Endothelial cell of umbilical vein (primary cell): ENCODE data around the gene BEST2. TPM values are rescaled to one million over a fixed set of nuclear protein-coding genes. Genes with fewer than 3 reads are reported as not detected.

Source experiments
- BruUV-seq: library from RNA; stranded (reverse); fragments of 400-500 nt; replicated peaks from 2 replicates; lab custom pipeline; 2021; lab: Mats Ljungman, UMichigan
- CTCF ChIA-PET: fragments of 300-600, 350-600 bp; sonication (Branson Sonifier 250); formaldehyde crosslinking; loops from one replicate; lab custom pipeline; 2021; ENCODE audit warnings: antibody characterized with exemption, inconsistent platforms; lab: Charles Lee
- POLR2A ChIA-PET: fragments of 300-600, 350-600 bp; sonication (Branson Sonifier 250); formaldehyde crosslinking; loops from one replicate; lab custom pipeline; 2021; ENCODE audit warnings: antibody characterized with exemption, inconsistent platforms; lab: Charles Lee
- DNase-seq: peaks from one replicate; pipeline ENCODE4 v3.0.0-alpha.2; 2011; ENCODE audit warnings: low read depth, low spot score
- FAIRE-seq: peaks from 2 replicates; lab custom pipeline; 2011; peaks lifted over from hg19 to GRCh38; lab: Jason Lieb, UNC
- H2AFZ ChIP-seq: 2 replicates; pipeline ENCODE4 v1.6.0; 2012; ENCODE audit warnings: low read depth, low read length, control low read depth, inconsistent platforms
- H3K27ac ChIP-seq: 2 replicates; pipeline ENCODE4 v1.5.1; 2011; ENCODE audit warnings: low read depth, mild to moderate bottlenecking, control low read depth, low read length, moderate library complexity; ENCODE audit not compliant: insufficient read depth
- H3K27me3 ChIP-seq, 2 experiments: 2 replicates each; pipeline versions ENCODE4 v1.6.0 to v1.6.1; 2011; ENCODE audit warnings: low read length in 2 of 2, mixed read lengths in 1 of 2; ENCODE audit not compliant: control insufficient read depth in 2 of 2, insufficient read depth in 2 of 2
- H3K36me3 ChIP-seq, 2 experiments: 2 replicates in 1 of 2; 3 replicates in 1 of 2; pipeline ENCODE4 v1.5.1; 2011; ENCODE audit warnings: low read length in 2 of 2, mild to moderate bottlenecking in 1 of 2, moderate library complexity in 1 of 2; ENCODE audit not compliant: control insufficient read depth in 2 of 2, insufficient read depth in 2 of 2; ENCODE audit errors: extremely low read depth in 1 of 2
- H3K4me1 ChIP-seq: 3 replicates; pipeline ENCODE4 v1.5.1; 2011; ENCODE audit warnings: mild to moderate bottlenecking, low read length; ENCODE audit not compliant: control insufficient read depth, insufficient read depth; ENCODE audit errors: extremely low read depth
- H3K4me2 ChIP-seq: 2 replicates; pipeline ENCODE4 v1.6.1; 2011; ENCODE audit warnings: low read length, control low read depth, mixed read lengths; ENCODE audit not compliant: insufficient read depth
- H3K4me3 ChIP-seq, 3 experiments: fragments of 200-600 bp in 1 of 3; sonication (generic), shearing (Covaris generic) in 1 of 3; replicated peaks in 1 of 3; 2 replicates each; pipeline ENCODE4 v1.5.1; 2011 to 2016; ENCODE audit warnings: control low read depth in 3 of 3, low read length in 3 of 3, mild to moderate bottlenecking in 2 of 3, inconsistent platforms in 1 of 3, low read depth in 1 of 3, moderate library complexity in 1 of 3; ENCODE audit not compliant: insufficient read depth in 1 of 3
- H3K79me2 ChIP-seq: 2 replicates; pipeline ENCODE4 v1.6.0; 2012; ENCODE audit warnings: low read length, inconsistent platforms; ENCODE audit not compliant: control insufficient read depth, insufficient read depth
- H3K9ac ChIP-seq: replicated peaks from 2 replicates; pipeline ENCODE3; 2011; ENCODE audit warnings: low read length, control low read depth; ENCODE audit not compliant: insufficient read depth; ENCODE audit errors: extremely low read depth
- H3K9me1 ChIP-seq: replicated peaks from 3 replicates; pipeline ENCODE4 v1.6.0; 2011; ENCODE audit warnings: mild to moderate bottlenecking, low read length; ENCODE audit not compliant: control insufficient read depth, insufficient read depth; ENCODE audit errors: extremely low read depth
- H3K9me3 ChIP-seq: replicated peaks from 2 replicates; pipeline ENCODE4 v1.5.1; 2012; ENCODE audit warnings: low read length, inconsistent platforms; ENCODE audit not compliant: control insufficient read depth, insufficient read depth
- H4K20me1 ChIP-seq: replicated peaks from 2 replicates; pipeline ENCODE3; 2011; ENCODE audit warnings: mild to moderate bottlenecking, low read length; ENCODE audit not compliant: control insufficient read depth, insufficient read depth; ENCODE audit errors: extremely low read depth
- CTCF ChIP-seq, 2 donors: IDR thresholded peaks; 1 replicate in 1 of 2; 2 replicates in 1 of 2; pipeline ENCODE4 v1.5.1; 2011; ENCODE audit warnings: low read length in 2 of 2, mild to moderate bottlenecking in 2 of 2, moderate library complexity in 2 of 2, control low read depth in 1 of 2, inconsistent platforms in 1 of 2, low read depth in 1 of 2; ENCODE audit not compliant: insufficient read depth in 1 of 2; ENCODE audit errors: extremely low read depth in 1 of 2
- EZH2 ChIP-seq: IDR thresholded peaks from 2 replicates; pipeline ENCODE4 v1.6.1; 2012; ENCODE audit warnings: borderline replicate concordance, low read depth, mild to moderate bottlenecking, moderate library complexity, low read length, inconsistent platforms; ENCODE audit not compliant: severe bottlenecking
- FOS ChIP-seq: IDR thresholded peaks from 2 replicates; pipeline ENCODE4 v1.6.1; 2011; ENCODE audit warnings: mild to moderate bottlenecking, low read length, moderate library complexity, borderline replicate concordance; ENCODE audit not compliant: insufficient read depth
- GATA2 ChIP-seq: IDR thresholded peaks from 2 replicates; pipeline ENCODE4 v1.7.0; 2011; ENCODE audit warnings: low read depth, mild to moderate bottlenecking, moderate library complexity, mixed read lengths, low read length; ENCODE audit not compliant: insufficient read length, insufficient read depth
- JUN ChIP-seq: IDR thresholded peaks from 2 replicates; pipeline ENCODE4 v1.6.1; 2011; ENCODE audit warnings: borderline replicate concordance, low read depth; ENCODE audit not compliant: insufficient read length, insufficient read depth
- MYC ChIP-seq: IDR thresholded peaks from one replicate; pipeline ENCODE4 v1.6.1; 2011; ENCODE audit warnings: mild to moderate bottlenecking, low read depth, low read length
- POLR2A ChIP-seq: IDR thresholded peaks from 2 replicates; pipeline ENCODE4 v1.6.1; 2012; ENCODE audit warnings: low read depth, mild to moderate bottlenecking, control low read depth, low read length
- POLR2AphosphoS5 ChIP-seq: IDR thresholded peaks from 2 replicates; pipeline ENCODE4 v1.6.1; 2012; ENCODE audit warnings: low read depth, mild to moderate bottlenecking, control low read depth, low read length, moderate library complexity; ENCODE audit not compliant: insufficient read depth
- dilution Hi-C: fragments of 300-500 bp; cut with MboI; formaldehyde crosslinking; loops from one replicate; pipeline ENCODE4 v1.15.0; 2019; ENCODE audit warnings: low sequenced_read_pairs; ENCODE audit not compliant: extremely low pct_ligation_motif_present
- intact Hi-C: fragments of 100-400 bp; cut with micrococcal nuclease; formaldehyde crosslinking; loops from one replicate; pipeline ENCODE4 v1.10.0; 2022
- polyA plus RNA-seq, 4 experiments: library from polyadenylated mRNA; depleted of rRNA in 3 of 4; stranded (reverse) in 3 of 4; unstranded in 1 of 4; fragments of >200 nt; gene quantifications; 2 replicates each; pipeline versions ENCODE4 v1.2.1 to v1.2.3, GENCODE V29; 2011 to 2012; ENCODE audit warnings: missing spikeins in 1 of 4
- total RNA-seq: library from RNA; stranded (reverse); gene quantifications from 2 replicates; pipeline ENCODE4 v1.2.3, GENCODE V29; 2021
- TF ChIP-seq, protein P1 (sequence below): IDR thresholded peaks from 2 replicates; pipeline ENCODE4 v1.6.1; 2011; ENCODE audit not compliant: insufficient read depth, insufficient read length

BEST2 gene
- total and polyA plus RNA-seq, 2 donors (not counting 3 experiments of a cell fraction or from before 2014, with no cell fraction given): not detected

DNA sequence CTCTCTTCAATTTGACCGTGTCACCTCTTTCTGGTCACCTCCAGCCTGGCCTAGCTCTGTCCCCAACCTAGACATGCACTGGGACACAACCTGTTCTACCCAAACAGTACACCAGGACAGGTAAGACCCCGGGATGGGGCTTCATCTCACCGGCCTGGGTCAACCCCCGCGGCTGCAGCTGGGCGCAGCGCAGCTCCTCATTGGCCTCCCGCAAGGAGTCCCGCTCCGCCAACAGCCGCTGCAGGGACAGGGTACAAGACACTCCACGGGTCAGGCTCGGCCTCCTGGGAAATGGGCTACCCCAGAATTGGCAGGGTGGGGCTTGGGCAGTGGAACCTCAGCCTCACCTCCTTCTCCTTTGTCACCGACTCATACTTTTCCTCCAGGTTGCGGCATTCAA is 16.1 kb downstream of the BEST2 start:
- Histone ChIP-seq H3K27ac (no peak overlapping the region), H3K9me1 (no peaks in the 10 kb centered on the region), H3K36me3 (no peaks in the 10 kb centered on the region), H3K9ac (no peak overlapping the region), H3K4me3 (no peak overlapping the region), H2AFZ (no peak overlapping the region), H3K4me2 (no peak overlapping the region), H3K9me3 (no peaks in the 10 kb centered on the region), H3K79me2 (no peaks in the 10 kb centered on the region), H4K20me1 (no peaks in the 10 kb centered on the region), H3K27me3 (no peaks in the 10 kb centered on the region), H3K4me1 (no peaks in the 10 kb centered on the region)
- TF ChIP-seq MYC: no peak
- CTCF ChIA-PET: interaction anchor here (3.3 to 12.6 kb wide), 3 partner anchors 10 to 81 kb away, joined by 36 to 524 read pairs (median 481); partner anchors contain the start of genes JUNB, PRDX2 and THSD8
- DNase-seq (no peak), FAIRE-seq (no peak)
- dilution Hi-C loops: no loop called here
- intact Hi-C loops: no loop called here
- POLR2A ChIA-PET: no interaction called here
- BruUV-seq: no TSS peak

- BruUV-seq: no TSS peak
- TF ChIP-seq FOS (no peak), GATA2 (no peak), POLR2AphosphoS5 (no peak), POLR2A (no peak), JUN (no peak), CTCF (IDR thresholded peaks at IDR 0.05; ENCODE audit: extremely low read depth in 1 of 2, insufficient read depth in 1 of 2, low read depth in 1 of 2, low read length in 2 of 2) (no peak), MYC (no peak), EZH2 (no peak)
- TF ChIP-seq, protein P1, sequence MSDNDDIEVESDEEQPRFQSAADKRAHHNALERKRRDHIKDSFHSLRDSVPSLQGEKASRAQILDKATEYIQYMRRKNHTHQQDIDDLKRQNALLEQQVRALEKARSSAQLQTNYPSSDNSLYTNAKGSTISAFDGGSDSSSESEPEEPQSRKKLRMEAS: no peak
- H3K4me3 ChIP-seq: no peak overlapping the region
- no peak overlapping the region for H2AFZ ChIP-seq
- dilution Hi-C loops: no loop called here
- H3K36me3 ChIP-seq: no peaks in the 10 kb centered on the region
- H3K9ac ChIP-seq: no peak overlapping the region
- no peaks in the 10 kb centered on the region for H3K4me1 ChIP-seq
- FAIRE-seq (no peak), DNase-seq (no peak)
- no peaks in the 10 kb centered on the region for H4K20me1 ChIP-seq
- no peak overlapping the region for H3K27ac ChIP-seq
- H3K79me2 ChIP-seq: no peaks in the 10 kb centered on the region
- no peaks in the 10 kb centered on the region for H3K9me3 ChIP-seq
- no peaks in the 10 kb centered on the region for H3K27me3 ChIP-seq
- CTCF ChIA-PET: interaction anchor here (0.7 to 11.7 kb wide), 3 partner anchors 12 to 78 kb away, joined by 3 to 524 read pairs (median 4); partner anchors contain the start of genes JUNB, PRDX2 and THSD8
- no peaks in the 10 kb centered on the region for H3K9me1 ChIP-seq
- H3K4me2 ChIP-seq: no peak overlapping the region
- intact Hi-C loops: no loop called here
- POLR2A ChIA-PET: interaction anchor here (1.1 kb wide), 1 partner anchor 23 kb away, joined by 5 read pairs; no protein-coding TSS in a partner anchor
Measured at GRCh38 chr19:12769689-12770088, 18.1 kb downstream of the BEST2 start.
